ENCODE results near the gene DAB1.

GRCh38 chr1:57422271-57423134, 1.4 kb downstream of the DAB1 start:
- TF ChIP-seq CTCF (IDR thresholded peaks at IDR 0.05) (peak; percentile 24), EZH2 (IDR thresholded peaks at IDR 0.05) (peak; percentile 51), EZH2phosphoT487 (IDR thresholded peaks at IDR 0.05) (no peak)

All from neural progenitor cell (in vitro differentiated cells).